ENCODE data around the gene L3HYPDH. TPM values are rescaled to one million over a fixed set of nuclear protein-coding genes. Genes with fewer than 3 reads are reported as not detected.

L3HYPDH gene
- total and polyA plus RNA-seq, 8 donors, result 4.9 to 40.2 (median 17.6) TPM

GRCh38 chr14:59424341-59425071, 59.7 kb downstream of the L3HYPDH start:
- DNase-seq, result peak in 1 of 2 donors; percentile 67
- intact Hi-C loops (cut with DNase I; ENCODE audit: low total_unique reads), result no loop called here
- no peak overlapping the region for H3K4me3 ChIP-seq
- H3K27me3 ChIP-seq, result no peaks in the 10 kb centered on the region
- no peak overlapping the region for H3K27ac ChIP-seq
- peaks cover 0 to 9% (median 3%) of the 10 kb centered on the region in 4 donors for H3K4me1 ChIP-seq
- no peaks in the 10 kb centered on the region for H3K36me3 ChIP-seq
- H3K9me3 ChIP-seq, result no peaks in the 10 kb centered on the region
- 46 to 58% (median 53%) methylated on average over 4 of the region's 4 CpGs for WGBS, 5 donors
- TF ChIP-seq POLR2AphosphoS5 (IDR thresholded peaks at IDR 0.05) (no peak), EP300 (IDR thresholded peaks at IDR 0.05) (no peak), POLR2A (IDR thresholded peaks at IDR 0.05) (no peak), CTCF (IDR thresholded peaks at IDR 0.05) (no peak)

Other genes starting within 250 kb of the L3HYPDH start
- gene GPR135, start 19.0 kb downstream of the L3HYPDH start, total RNA-seq, result 1 to 10 TPM in 3 of 5 donors, under 1 TPM in 2; 0.58 to 5.5 (median 3.8) TPM
- gene GPR135, start 19.0 kb downstream of the L3HYPDH start, polyA plus RNA-seq, result under 1 TPM; 0.15 to 0.85 (median 0.31) TPM
- 100 to 1,000 TPM in 1 of 5 donors, 10 to 100 TPM in 4; 26.3 to 120 (median 95.1) TPM for gene JKAMP, start 109 bp upstream of the L3HYPDH start, total RNA-seq
- gene JKAMP, start 109 bp upstream of the L3HYPDH start, polyA plus RNA-seq, result 10 to 100 TPM; 11.7 to 17.4 (median 13.9) TPM
- not detected for gene CCDC175, start 92.4 kb upstream of the L3HYPDH start, total RNA-seq
- not detected for gene CCDC175, start 92.4 kb upstream of the L3HYPDH start, polyA plus RNA-seq